ENCODE results near the gene ZNF664.
A peak's percentile ranks its signal among the peaks of the same experiment; 100 is the strongest.

ZNF664 gene

GRCh38 chr12:123972457-123973401 is at the start of gene ZNF664, which contains the start of gene CCDC92:
ZNF664 (plus strand) TSS chr12:123973215; CDS start chr12:124012145, 38,930 bp downstream.
CCDC92 (minus strand) TSS chr12:123972831; CDS start chr12:123944305, 28,526 bp downstream.
- peak; percentile 96 for DNase-seq

GRCh38 chr12:123923927-123924326 is 49.1 kb upstream of the ZNF664 start:
- DNase-seq = no peak

DNA sequence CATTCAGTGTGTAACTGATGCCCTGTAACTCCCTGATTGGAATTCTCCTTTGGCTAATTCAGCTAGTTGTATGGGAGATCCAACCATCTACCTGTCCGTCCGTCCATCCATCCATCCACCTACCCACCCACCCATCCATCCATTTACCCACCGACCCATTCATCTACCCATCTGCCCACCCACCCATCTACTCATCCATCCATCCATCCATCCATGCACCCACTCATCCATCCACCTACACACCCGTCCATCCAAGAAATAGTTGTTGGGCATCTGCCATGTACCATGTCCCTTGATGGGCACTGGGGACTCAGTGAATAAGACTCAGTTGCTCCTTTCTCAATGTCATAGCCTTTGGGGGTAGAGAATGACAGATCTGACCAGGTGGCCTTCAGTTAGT is 48.5 kb upstream of the ZNF664 start:
- DNase-seq = no peak

GRCh38 chr12:123928274-123928865 is 44.6 kb upstream of the ZNF664 start:
- no peak for DNase-seq

DNA sequence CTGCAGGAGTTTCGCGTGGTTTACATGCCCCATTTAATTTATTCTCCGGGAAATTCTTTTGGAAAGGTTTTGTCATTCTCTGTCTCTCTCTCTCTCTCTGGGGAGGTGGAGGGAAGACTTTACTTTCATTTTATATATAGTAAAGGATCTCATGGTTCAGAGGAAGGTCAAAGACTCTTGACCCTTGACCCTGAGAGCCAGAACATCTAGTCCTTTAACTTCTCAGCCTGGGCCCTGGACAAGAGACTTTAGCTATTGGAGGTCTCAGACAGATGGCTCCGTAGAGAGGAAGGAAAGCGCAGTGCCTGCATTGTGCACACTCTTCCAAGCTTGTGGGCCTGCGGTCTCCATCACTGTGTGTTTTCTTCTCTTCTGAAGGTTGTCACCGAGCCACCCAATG is 44.1 kb upstream of the ZNF664 start:
- no peak for DNase-seq

GRCh38 chr12:123929946-123930583 is 43.0 kb upstream of the ZNF664 start:
- DNase-seq = no peak

DNA sequence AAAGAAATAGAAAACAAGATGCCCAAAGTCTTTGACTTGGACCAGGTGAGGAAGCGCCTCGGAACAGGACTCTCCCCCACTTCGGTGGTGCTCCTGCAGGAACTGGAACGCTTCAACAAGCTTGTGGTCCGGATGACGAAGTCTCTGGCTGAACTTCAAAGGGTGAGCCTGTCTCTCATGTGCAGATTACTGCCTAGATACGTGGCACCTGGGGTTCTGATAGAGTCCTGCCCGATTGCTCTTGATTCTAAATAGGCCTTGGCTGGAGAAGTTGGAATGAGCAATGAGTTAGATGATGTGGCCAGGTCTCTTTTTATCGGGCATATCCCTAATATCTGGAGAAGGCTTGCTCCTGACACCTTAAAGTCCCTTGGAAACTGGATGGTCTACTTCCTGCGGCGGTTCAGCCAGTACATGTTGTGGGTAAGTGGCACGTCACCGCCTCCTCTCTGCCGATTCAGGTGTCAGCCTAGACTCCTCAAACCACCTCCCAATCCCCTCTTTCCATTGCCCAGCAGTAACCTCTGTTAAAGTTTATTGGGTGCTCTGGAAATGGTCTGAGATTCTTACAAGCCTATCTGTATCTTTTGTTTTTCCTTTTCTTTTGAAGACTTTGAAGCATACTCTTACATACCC is 41.2 kb upstream of the ZNF664 start:
- DNase-seq = peak; percentile 46

GRCh38 chr12:123933214-123933613 is 39.8 kb upstream of the ZNF664 start:
- no peak for DNase-seq

- no peak for DNase-seq
Measured at GRCh38 chr12:123934016-123934620, 38.9 kb upstream of the ZNF664 start.

DNA sequence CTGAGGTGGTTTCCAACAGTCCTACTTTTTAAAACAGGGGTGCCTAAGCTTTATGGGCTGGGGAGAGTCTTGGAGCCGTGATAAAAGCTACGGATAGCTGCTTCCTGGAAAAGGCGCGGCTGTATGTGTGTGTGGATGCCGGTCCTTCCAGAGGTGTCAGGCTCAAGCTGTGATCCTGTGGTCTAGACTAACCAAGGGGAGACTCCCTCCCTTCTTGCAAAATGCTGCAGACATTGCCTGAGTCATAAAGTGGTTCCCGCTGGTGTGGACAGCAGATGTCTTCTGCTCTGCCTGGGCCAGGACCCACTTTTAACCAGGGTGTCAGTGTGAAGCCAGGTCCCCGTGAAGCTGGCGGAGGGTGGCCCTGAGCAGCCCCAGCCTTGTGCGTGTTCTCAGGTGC is 38.2 kb upstream of the ZNF664 start:
- no peak for DNase-seq

DNA sequence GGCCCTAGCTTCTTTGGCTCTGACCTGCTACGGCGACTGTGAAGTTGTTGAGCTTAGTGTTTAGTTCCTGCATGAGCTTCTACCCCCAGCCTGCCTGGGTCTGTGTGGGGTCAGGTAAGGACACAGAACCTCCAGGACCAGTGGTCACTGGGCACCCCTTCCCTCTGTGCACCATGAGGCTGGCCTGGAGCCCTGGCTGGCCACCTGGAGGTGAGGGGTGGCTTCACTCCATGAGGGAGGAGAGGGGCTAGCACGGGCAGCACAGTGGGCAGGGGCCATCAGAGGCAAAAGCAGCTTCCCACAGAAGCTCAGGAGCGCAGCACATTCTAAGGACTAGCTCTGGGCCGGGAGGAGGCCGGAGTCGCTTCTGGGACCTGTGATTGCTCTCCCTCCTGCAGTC is 37.1 kb upstream of the ZNF664 start:
- DNase-seq = no peak

DNA sequence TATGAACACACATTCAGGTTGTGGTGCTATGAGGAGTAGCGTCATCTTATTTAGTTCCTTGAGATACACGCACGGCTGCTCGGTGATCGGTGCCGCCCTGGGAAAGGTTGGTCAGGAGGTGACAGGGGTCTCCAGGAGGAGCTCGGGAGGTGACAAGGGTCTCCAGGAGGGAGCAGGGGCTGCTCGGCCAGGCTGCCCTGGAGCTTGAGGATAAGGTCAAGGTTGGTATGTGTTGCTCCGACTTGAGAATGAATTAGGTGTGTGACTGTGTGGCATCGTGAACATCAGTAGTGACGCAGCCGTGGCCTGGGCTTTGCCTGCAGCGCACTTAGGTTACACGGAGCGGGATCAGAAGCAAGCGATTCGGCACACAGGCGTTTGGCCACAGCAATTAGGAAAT is 36.5 kb upstream of the ZNF664 start:
- DNase-seq = no peak

DNA sequence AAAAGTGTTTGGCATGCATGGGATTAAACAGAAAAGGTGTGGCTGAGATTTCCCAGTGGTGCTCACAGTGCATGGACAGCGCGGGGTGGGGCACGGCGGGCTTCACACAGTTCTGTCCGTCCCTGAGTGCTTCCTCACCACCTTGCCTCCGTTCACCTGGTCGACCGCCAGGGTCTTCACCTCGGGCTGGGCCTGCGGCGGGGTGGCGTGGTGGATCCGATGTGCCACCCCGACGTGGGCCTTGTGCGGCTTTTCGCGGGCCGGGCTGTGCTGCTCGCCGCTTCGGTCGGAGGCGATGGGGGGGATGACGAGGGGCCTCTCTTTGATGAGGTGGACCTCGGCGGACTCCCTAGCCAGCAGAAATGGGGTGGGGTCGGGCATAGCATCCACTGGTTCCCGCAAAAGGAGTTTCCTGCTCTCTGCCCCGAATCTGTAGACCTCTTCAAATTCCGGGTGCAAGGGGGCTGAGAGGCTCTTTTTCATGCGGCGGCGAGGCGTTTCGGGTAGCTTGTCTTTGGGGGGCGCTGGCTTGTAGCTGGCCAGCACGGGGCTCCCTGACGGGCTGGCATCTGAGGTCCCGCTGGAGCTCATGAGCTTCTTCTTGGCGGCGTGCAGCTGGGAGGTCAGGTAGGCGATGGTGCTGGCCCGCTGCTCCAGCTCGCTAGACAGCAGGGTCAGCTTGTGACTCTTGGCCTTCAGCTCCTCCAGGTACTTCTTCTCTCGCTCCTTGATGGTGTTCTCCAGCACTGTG is 35.9 kb upstream of the ZNF664 start:
- no peak for DNase-seq

DNA sequence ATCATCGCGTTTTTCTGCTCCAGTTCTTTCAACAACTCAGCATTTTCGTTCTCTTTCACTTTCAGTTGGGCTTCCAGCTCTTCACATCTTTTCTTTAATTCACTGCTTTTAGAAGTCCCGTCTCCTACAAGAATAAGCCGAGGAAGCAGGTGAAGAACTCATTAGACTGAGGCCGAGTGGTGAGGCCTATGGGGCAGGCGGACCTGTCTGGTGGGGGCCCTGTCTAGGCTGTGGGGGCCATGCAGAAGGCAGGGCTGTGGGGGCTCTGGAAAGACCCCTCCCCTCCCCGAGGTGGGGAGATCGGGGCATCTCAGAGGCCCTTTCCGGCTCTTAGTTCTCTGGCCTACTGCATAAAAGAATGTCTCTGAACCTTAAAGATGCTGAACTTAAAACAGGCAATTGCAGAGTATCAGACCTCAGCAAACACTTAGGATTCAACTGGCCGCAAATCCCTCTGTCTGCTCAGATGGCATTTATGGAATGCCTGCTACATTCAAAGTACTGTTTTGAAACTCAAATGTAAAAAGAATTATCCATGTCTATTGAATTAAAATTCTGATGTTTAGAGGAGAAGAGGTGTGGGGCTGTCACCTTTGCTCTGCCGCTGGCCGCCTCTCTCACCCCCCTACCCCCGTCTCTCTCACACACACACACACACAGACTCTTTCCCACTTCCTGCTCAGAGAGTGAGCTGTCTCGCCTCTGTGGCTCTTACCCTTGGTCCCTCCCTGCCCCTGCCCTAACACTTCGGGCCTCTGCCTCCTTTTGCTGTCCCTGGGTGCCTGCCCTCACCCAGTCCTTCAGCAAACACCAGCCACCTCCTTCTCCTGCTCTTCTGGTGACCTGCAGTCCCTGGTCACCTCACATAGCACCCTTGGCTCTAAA is 35.1 kb upstream of the ZNF664 start:
- DNase-seq = peak; percentile 71

DNA sequence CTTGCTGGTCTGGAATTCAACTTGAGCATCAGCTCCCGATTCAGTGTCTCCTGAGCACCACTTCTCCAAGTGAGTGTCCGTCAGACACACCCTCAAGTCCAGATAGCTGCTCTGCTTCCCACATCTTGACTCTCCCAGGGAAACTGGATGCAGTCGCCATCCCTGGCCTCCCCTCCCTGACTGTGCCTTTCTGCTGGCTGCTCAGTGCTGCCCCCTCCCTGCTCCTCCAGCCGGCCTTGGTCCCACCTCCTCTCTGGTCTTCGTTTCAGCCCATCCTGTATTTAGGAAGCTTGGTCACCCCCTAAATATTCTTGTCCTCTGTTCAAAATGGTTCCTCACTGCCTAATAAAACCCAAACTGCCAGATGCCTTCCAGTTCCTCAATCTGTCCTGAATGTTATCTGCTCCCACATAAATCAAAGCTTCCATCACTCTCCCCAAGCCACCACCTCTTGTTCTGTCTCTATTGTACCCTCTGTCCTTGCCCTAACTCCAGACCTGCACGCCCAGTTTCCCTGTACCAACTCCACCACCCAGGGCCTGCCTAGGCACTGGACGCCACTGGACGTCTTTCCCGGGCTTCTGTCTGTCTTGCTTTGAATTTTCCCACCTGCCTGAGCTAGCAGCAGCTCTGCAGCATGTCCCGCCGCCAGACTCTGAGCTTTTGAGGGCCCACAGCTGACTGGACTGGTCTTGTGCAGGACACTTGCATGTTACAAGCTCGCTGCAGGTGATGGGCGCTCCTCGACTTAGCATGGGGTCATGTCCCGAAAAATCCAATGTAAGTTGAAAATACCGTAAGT is 34.1 kb upstream of the ZNF664 start:
- DNase-seq = no peak

GRCh38 chr12:123939716-123940626 is 33.0 kb upstream of the ZNF664 start:
- no peak for DNase-seq

- DNase-seq = no peak
Measured at GRCh38 chr12:123940627-123940966, 32.4 kb upstream of the ZNF664 start.

DNA sequence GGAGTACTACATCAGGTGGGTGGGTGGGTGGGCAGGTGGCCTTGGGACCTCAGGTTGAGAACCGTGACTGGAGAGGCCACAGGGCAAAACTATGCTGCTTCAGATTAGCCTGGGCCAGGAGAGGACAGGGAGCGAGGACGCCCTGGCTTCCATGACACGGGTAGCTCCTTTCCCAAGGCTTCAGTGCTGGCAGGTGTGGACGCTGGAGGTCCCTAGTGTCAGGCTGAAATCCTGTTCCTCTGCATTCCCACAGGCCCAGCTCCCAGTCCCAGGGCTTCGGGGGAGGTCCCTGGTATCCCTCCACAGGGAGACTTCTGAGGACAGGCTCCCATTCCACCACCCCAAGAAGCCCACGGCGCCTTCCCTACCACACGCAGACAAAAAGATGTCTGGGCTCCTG is 32.0 kb upstream of the ZNF664 start:
- DNase-seq = no peak

DNA sequence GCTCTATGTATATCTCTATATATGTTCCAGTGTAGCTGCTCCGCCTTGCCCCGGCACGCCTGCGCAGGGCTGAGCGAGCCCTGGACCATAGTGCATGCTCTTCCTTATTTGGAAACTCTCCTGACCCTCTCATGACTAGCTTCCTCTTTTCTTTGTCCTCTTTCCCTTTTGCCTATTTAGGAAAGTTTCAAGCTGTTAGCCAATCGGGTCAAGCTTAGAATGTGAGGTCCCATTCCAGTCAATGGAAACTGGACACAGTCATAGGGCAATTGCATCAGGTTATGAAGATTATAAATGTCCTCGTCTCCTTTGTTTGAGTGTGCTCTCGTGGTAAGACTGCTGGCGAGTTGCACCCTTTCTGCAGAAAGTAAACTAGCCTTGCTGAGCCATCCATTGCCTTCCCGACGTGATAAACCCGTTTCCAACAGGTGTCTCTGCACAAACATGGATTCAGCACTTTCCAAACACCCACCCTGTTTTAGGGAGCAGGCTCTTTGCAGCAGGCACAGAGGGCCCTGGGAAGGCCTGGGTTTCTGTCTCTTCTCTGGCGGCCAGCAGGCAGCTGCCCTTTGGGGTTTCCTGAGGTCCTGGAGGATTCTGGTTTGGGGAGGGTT is 31.3 kb upstream of the ZNF664 start:
- DNase-seq = no peak

All from CD4-positive, alpha-beta T cell treated with Interleukin-21 for 1 hour (primary cell).